ENCODE results near the gene SACM1L. TPM values are rescaled to one million over a fixed set of nuclear protein-coding genes. Genes with fewer than 3 reads are reported as not detected.

The SACM1L gene
- total and polyA plus RNA-seq, 2 donors (not counting 3 experiments of a cell fraction or from before 2014, with no cell fraction given): 11.9 to 39.9 TPM

- Histone ChIP-seq H3K27ac (ENCODE audit: insufficient read depth, low read depth, low read length) (peak overlapping the region; percentile 70), H3K4me1 (ENCODE audit: control insufficient read depth, extremely low read depth, insufficient read depth, low read length) (peaks cover 49% of the 10 kb centered on the region), H3K4me3 (replicated peaks in 1 of 3; ENCODE audit: insufficient read depth in 1 of 3, low read depth in 1 of 3, low read length in 3 of 3) (no peak overlapping the region), H3K4me2 (ENCODE audit: insufficient read depth, low read length) (peak overlapping the region; percentile 33), H2AFZ (ENCODE audit: low read depth, low read length) (no peak overlapping the region), H3K36me3 (ENCODE audit: control insufficient read depth in 2 of 2, extremely low read depth in 1 of 2, insufficient read depth in 2 of 2, low read length in 2 of 2) (peaks cover 4 to 5% of the 10 kb centered on the region in 2 experiments), H3K79me2 (ENCODE audit: control insufficient read depth, insufficient read depth, low read length) (peaks cover 23% of the 10 kb centered on the region), H3K9me1 (replicated peaks; ENCODE audit: control insufficient read depth, extremely low read depth, insufficient read depth, low read length) (no peaks in the 10 kb centered on the region), H3K9ac (replicated peaks; ENCODE audit: extremely low read depth, insufficient read depth, low read length) (peak overlapping the region; percentile 11), H3K27me3 (ENCODE audit: control insufficient read depth in 2 of 2, insufficient read depth in 2 of 2, low read length in 2 of 2) (no peaks in the 10 kb centered on the region), H4K20me1 (replicated peaks; ENCODE audit: control insufficient read depth, extremely low read depth, insufficient read depth, low read length) (no peaks in the 10 kb centered on the region), H3K9me3 (replicated peaks; ENCODE audit: control insufficient read depth, insufficient read depth, low read length) (no peaks in the 10 kb centered on the region)
- dilution Hi-C loops (cut with MboI; ENCODE audit: extremely low pct_ligation_motif_present, low sequenced_read_pairs) (loop anchor here (10.0 kb wide), 1 partner anchor 140 kb away; no protein-coding TSS in a partner anchor), intact Hi-C loops (cut with micrococcal nuclease) (loop anchor here (5.0 kb wide), 1 partner anchor 498 kb away; no protein-coding TSS in a partner anchor)
- TF ChIP-seq CTCF (IDR thresholded peaks at IDR 0.05; ENCODE audit: extremely low read depth in 1 of 2, insufficient read depth in 1 of 2, low read depth in 1 of 2, low read length in 2 of 2) (peak; percentile 61 to 73), POLR2A (IDR thresholded peaks at IDR 0.05; ENCODE audit: low read depth, low read length) (no peak), MYC (IDR thresholded peaks at IDR 0.05; ENCODE audit: low read depth, low read length) (no peak), POLR2AphosphoS5 (IDR thresholded peaks at IDR 0.05; ENCODE audit: insufficient read depth, low read depth, low read length) (peak; percentile 13), EZH2 (IDR thresholded peaks at IDR 0.05; ENCODE audit: borderline replicate concordance, low read depth, low read length, severe bottlenecking) (no peak), JUN (IDR thresholded peaks at IDR 0.05; ENCODE audit: borderline replicate concordance, insufficient read depth, insufficient read length, low read depth) (no peak), GATA2 (IDR thresholded peaks at IDR 0.05; ENCODE audit: insufficient read depth, insufficient read length, low read depth, low read length) (no peak)
- CTCF ChIA-PET: interaction anchor here (0.8 to 3.7 kb wide), 5 partner anchors 10 to 624 kb away, joined by 3 to 32 read pairs (median 11); no protein-coding TSS in a partner anchor
- no TSS peak for BruUV-seq (replicated peaks)
- POLR2A ChIA-PET: no interaction called here
- FAIRE-seq (peak; percentile 72), DNase-seq (ENCODE audit: low read depth, low spot score) (peak; percentile 78)
These were observed 24.1 kb upstream of the SACM1L start for GRCh38 chr3:45665101-45665572.

Measured in endothelial cell of umbilical vein (primary cell).